B cell (primary cell): ENCODE measurements around the gene RGS7. TPM values are rescaled to one million over a fixed set of nuclear protein-coding genes. Genes with fewer than 3 reads are reported as not detected.

Experiments used
- ATAC-seq: fragments of 200-7000 bp; cut with Tn5 transposase; one replicate; pipeline ENCODE4 v1.10.0; 2021; ENCODE audit warnings: low read depth, mild to moderate bottlenecking, moderate number of reproducible peaks, moderate library complexity
- CTCF ChIA-PET: fragments of 350-600 bp; sonication (Branson Sonifier 250); formaldehyde crosslinking; loops from one replicate; lab custom pipeline; 2021; ENCODE audit warnings: antibody characterized with exemption, inconsistent platforms; lab: Charles Lee
- POLR2A ChIA-PET: fragments of 350-600 bp; sonication (Branson Sonifier 250); formaldehyde crosslinking; loops from one replicate; lab custom pipeline; 2021; ENCODE audit warnings: antibody characterized with exemption; lab: Charles Lee
- DNase-seq: peaks from one replicate; pipeline ENCODE4 v3.0.0; 2013
- H2AFZ ChIP-seq: 2 replicates; pipeline ENCODE4 v1.6.1; 2012; ENCODE audit warnings: mild to moderate bottlenecking, low read depth, low read length; ENCODE audit not compliant: insufficient read depth, poor library complexity, severe bottlenecking
- H3K27ac ChIP-seq, 2 donors: 1 replicate in 1 of 2; 2 replicates in 1 of 2; pipeline ENCODE4 v1.5.1; 2012 to 2013; ENCODE audit warnings: low read length in 2 of 2, mild to moderate bottlenecking in 2 of 2, moderate library complexity in 1 of 2
- H3K27me3 ChIP-seq, 4 experiments: fragments of 200-600 bp in 1 of 4; sonication (generic) in 1 of 4; replicated peaks in 1 of 4; 1 replicate in 2 of 4; 2 replicates in 2 of 4; pipeline versions ENCODE4 v1.6.1 to v1.7.0; 2013 to 2016; ENCODE audit warnings: low read length in 3 of 4, mild to moderate bottlenecking in 2 of 4, mixed read lengths in 1 of 4, moderate library complexity in 1 of 4; ENCODE audit not compliant: insufficient read depth in 4 of 4, control insufficient read depth in 3 of 4; ENCODE audit errors: control extremely low read depth in 1 of 4
- H3K36me3 ChIP-seq, 2 experiments: replicated peaks in 1 of 2; 1 replicate in 1 of 2; 2 replicates in 1 of 2; pipeline versions ENCODE4 v1.6.1 to v1.7.1; 2013; ENCODE audit warnings: low read length in 1 of 2; ENCODE audit not compliant: insufficient read depth in 2 of 2, control insufficient read depth in 1 of 2; ENCODE audit errors: control extremely low read depth in 1 of 2, extremely low read depth in 1 of 2
- H3K4me1 ChIP-seq, 2 donors: fragments of 200-600 bp in 1 of 2; sonication (generic) in 1 of 2; 1 replicate in 1 of 2; 2 replicates in 1 of 2; pipeline versions ENCODE4 v1.5.1 to v1.6.1; 2013 to 2017; ENCODE audit warnings: low read length in 2 of 2; ENCODE audit not compliant: control insufficient read depth in 2 of 2, insufficient read depth in 2 of 2
- H3K4me2 ChIP-seq: replicated peaks from 2 replicates; pipeline ENCODE3; 2012; ENCODE audit warnings: mild to moderate bottlenecking, low read depth, low read length; ENCODE audit not compliant: poor library complexity, severe bottlenecking
- H3K4me3 ChIP-seq, 5 experiments: fragments of 200-600 bp in 1 of 5; sonication (generic) in 1 of 5; 1 replicate in 3 of 5; 2 replicates in 2 of 5; pipeline versions ENCODE4 v1.5.1 to v1.7.0; 2011 to 2016; ENCODE audit warnings: low read length in 4 of 5, mild to moderate bottlenecking in 4 of 5, low read depth in 2 of 5, control low read depth in 1 of 5, moderate library complexity in 1 of 5; ENCODE audit not compliant: insufficient read depth in 1 of 5; ENCODE audit errors: control extremely low read depth in 1 of 5, extremely low read depth in 1 of 5
- H3K79me2 ChIP-seq: fragments of 200-600 bp; sonication (generic); one replicate; pipeline ENCODE4 v1.6.0; 2016; ENCODE audit warnings: low read length; ENCODE audit not compliant: control insufficient read depth, insufficient read depth
- H3K9ac ChIP-seq: fragments of 200-600 bp; sonication (generic); 2 replicates; pipeline ENCODE4 v1.6.1; 2017; ENCODE audit warnings: mild to moderate bottlenecking, low read length, moderate library complexity
- H3K9me3 ChIP-seq, 3 donors: one replicate each; pipeline versions ENCODE4 v1.6.1 to v1.7.1; 2013; ENCODE audit warnings: low read length in 2 of 3; ENCODE audit not compliant: control insufficient read depth in 2 of 3, insufficient read depth in 1 of 3; ENCODE audit errors: control extremely low read depth in 1 of 3
- H4K20me1 ChIP-seq: 2 replicates; pipeline ENCODE4 v1.6.0; 2012; ENCODE audit warnings: mild to moderate bottlenecking, low read length; ENCODE audit not compliant: insufficient read depth, control insufficient read depth, poor library complexity, severe bottlenecking
- H3K27ac Mint-ChIP-seq: one replicate; pipeline ENCODE4 v1.8.0; 2021; ENCODE audit warnings: mixed read lengths
- H3K27me3 Mint-ChIP-seq: one replicate; pipeline ENCODE4 v1.8.0; 2021; ENCODE audit warnings: mixed read lengths
- H3K4me1 Mint-ChIP-seq: one replicate; pipeline ENCODE4 v1.8.0; 2021; ENCODE audit warnings: mixed read lengths
- H3K4me3 Mint-ChIP-seq: one replicate; pipeline ENCODE4 v1.8.0; 2021; ENCODE audit warnings: mixed read lengths
- H3K9me3 Mint-ChIP-seq: one replicate; pipeline ENCODE4 v1.8.0; 2022; ENCODE audit warnings: mixed read lengths; ENCODE audit not compliant: insufficient read depth
- CTCF ChIP-seq: fragments of 200-600 bp; IDR thresholded peaks from one replicate; pipeline ENCODE4 v1.8.0; 2022; ENCODE audit warnings: antibody characterized with exemption, mild to moderate bottlenecking
- EZH2 ChIP-seq: IDR thresholded peaks from 2 replicates; pipeline ENCODE4 v1.6.1; 2012; ENCODE audit warnings: borderline replicate concordance, low read depth, mild to moderate bottlenecking, moderate library complexity, low read length; ENCODE audit not compliant: insufficient read depth, poor library complexity, severe bottlenecking
- WGBS: methylation state at CpG from one replicate; pipeline ENCODE4 v1.1.5; 2013; ENCODE audit warnings: missing lambda C conversion rate; ENCODE audit not compliant: insufficient coverage; 5-methylcytosine and 5-hydroxymethylcytosine counted together
- intact Hi-C: fragments of 100-400 bp; cut with micrococcal nuclease; formaldehyde crosslinking; loops from one replicate; pipeline ENCODE4 v1.10.0; 2022
- polyA plus RNA-seq: library from polyadenylated mRNA; depleted of rRNA; stranded (reverse); fragments of >200 nt; gene quantifications from 2 replicates; pipeline ENCODE4 v1.2.3, GENCODE V29; 2012
- total RNA-seq, 2 donors: library from RNA; stranded (reverse); fragments of 120-200 nt in 1 of 2; gene quantifications; 1 replicate in 1 of 2; 2 replicates in 1 of 2; pipeline versions ENCODE4 v1.2.3 to v1.2.4, GENCODE V29; 2013 to 2022

Gene RGS7
- total and polyA plus RNA-seq, 2 donors (not counting 1 experiment from before 2014, with no cell fraction given): 0.15 to 1.8 TPM

GRCh38 chr1:241109039-241109438 is 248.0 kb downstream of the RGS7 start:
- H3K4me2 ChIP-seq: no peak overlapping the region
- no peak overlapping the region for H3K4me3 Mint-ChIP-seq
- ChIA-PET CTCF (no interaction called here), POLR2A (no interaction called here)
- no peak overlapping the region for H3K9ac ChIP-seq
- no peak overlapping the region for H3K4me3 ChIP-seq
- H3K4me1 ChIP-seq: no peaks in the 10 kb centered on the region
- H3K9me3 ChIP-seq: no peaks in the 10 kb centered on the region
- H4K20me1 ChIP-seq: no peaks in the 10 kb centered on the region
- intact Hi-C loops: no loop called here
- H2AFZ ChIP-seq: no peak overlapping the region
- no peaks in the 10 kb centered on the region for H3K9me3 Mint-ChIP-seq
- no peak overlapping the region for H3K27ac Mint-ChIP-seq
- TF ChIP-seq CTCF: no peak
- no peak for TF ChIP-seq EZH2
- DNase-seq (no peak), ATAC-seq (no peak)
- H3K27ac ChIP-seq: no peak overlapping the region
- H3K36me3 ChIP-seq: no peaks in the 10 kb centered on the region
- no peaks in the 10 kb centered on the region for H3K27me3 Mint-ChIP-seq
- H3K79me2 ChIP-seq: no peaks in the 10 kb centered on the region
- no peaks in the 10 kb centered on the region for H3K4me1 Mint-ChIP-seq
- 82% methylated on average over 5 of the region's 7 CpGs for WGBS
- H3K27me3 ChIP-seq: no peaks in the 10 kb centered on the region

- no CpG with 5 or more reads among the region's 3 CpGs for WGBS
- TF ChIP-seq CTCF (no peak), EZH2 (no peak)
- H2AFZ ChIP-seq: no peak overlapping the region
- no peak for ATAC-seq
- no peak overlapping the region for H3K4me2 ChIP-seq
- no peak overlapping the region for H3K9ac ChIP-seq
- H3K27me3 ChIP-seq: no peaks in the 10 kb centered on the region
- H3K36me3 ChIP-seq: no peaks in the 10 kb centered on the region
- no peak overlapping the region for H3K27ac ChIP-seq
- no peak overlapping the region for H3K4me3 ChIP-seq
- Mint-ChIP-seq H3K27ac (no peak overlapping the region), H3K9me3 (no peaks in the 10 kb centered on the region), H3K4me1 (no peaks in the 10 kb centered on the region), H3K4me3 (no peak overlapping the region), H3K27me3 (no peaks in the 10 kb centered on the region)
- intact Hi-C loops: no loop called here
- POLR2A ChIA-PET: no interaction called here
- no peaks in the 10 kb centered on the region for H3K9me3 ChIP-seq
- CTCF ChIA-PET: no interaction called here
- H3K79me2 ChIP-seq: no peaks in the 10 kb centered on the region
- DNase-seq: no peak
- H4K20me1 ChIP-seq: no peaks in the 10 kb centered on the region
- no peaks in the 10 kb centered on the region for H3K4me1 ChIP-seq
Observed at GRCh38 chr1:241105147-241105546, 251.9 kb downstream of the RGS7 start.
